H9 (cell line): ENCODE data around the gene SLC35E4. TPM values are rescaled to one million over a fixed set of nuclear protein-coding genes. Genes with fewer than 3 reads are reported as not detected.

Experiments
- DNase-seq: peaks from one replicate; pipeline ENCODE4 v3.0.0-alpha.2; 2017
- H2AFZ ChIP-seq: one replicate; pipeline ENCODE4 v1.6.1; 2013; ENCODE audit warnings: mild to moderate bottlenecking, low read length, control low read depth, moderate library complexity
- H2AK5ac ChIP-seq: 2 replicates; pipeline ENCODE4 v1.6.1; 2013; ENCODE audit warnings: low read length, control low read depth, mixed read lengths; ENCODE audit not compliant: insufficient read length
- H2BK120ac ChIP-seq: one replicate; pipeline ENCODE4 v1.6.1; 2013; ENCODE audit warnings: low read depth, mild to moderate bottlenecking, low read length, control low read depth, inconsistent platforms; ENCODE audit not compliant: poor library complexity, severe bottlenecking
- H2BK12ac ChIP-seq: 2 replicates; pipeline ENCODE4 v1.6.1; 2013; ENCODE audit warnings: low read length, control low read depth, mixed read lengths, low read depth; ENCODE audit not compliant: insufficient read length
- H2BK15ac ChIP-seq: 2 replicates; pipeline ENCODE4 v1.6.1; 2013; ENCODE audit warnings: low read depth, low read length, control low read depth
- H2BK20ac ChIP-seq: one replicate; pipeline ENCODE4 v1.6.1; 2013; ENCODE audit warnings: low read depth, mild to moderate bottlenecking, low read length, control low read depth, inconsistent platforms; ENCODE audit not compliant: poor library complexity, severe bottlenecking
- H2BK5ac ChIP-seq: 2 replicates; pipeline ENCODE4 v1.6.1; 2013; ENCODE audit warnings: low read length, control low read depth, mixed read lengths; ENCODE audit not compliant: insufficient read length
- H3K14ac ChIP-seq: 2 replicates; pipeline ENCODE4 v1.6.1; 2013; ENCODE audit warnings: low read length, control low read depth; ENCODE audit not compliant: insufficient read depth
- H3K18ac ChIP-seq: 2 replicates; pipeline ENCODE4 v1.6.1; 2013; ENCODE audit warnings: low read depth, mild to moderate bottlenecking, mixed read lengths, low read length, control low read depth; ENCODE audit not compliant: insufficient read length
- H3K23ac ChIP-seq: 2 replicates; pipeline ENCODE4 v1.6.1; 2013; ENCODE audit warnings: low read length, control low read depth, mixed read lengths, low read depth; ENCODE audit not compliant: insufficient read length
- H3K23me2 ChIP-seq: 2 replicates; pipeline ENCODE4 v1.6.1; 2013; ENCODE audit warnings: low read depth, mild to moderate bottlenecking, mixed read lengths, low read length, control low read depth; ENCODE audit not compliant: insufficient read length, poor library complexity, severe bottlenecking
- H3K27ac ChIP-seq: 2 replicates; pipeline ENCODE4 v1.5.1; 2013; ENCODE audit warnings: low read length, control low read depth, mixed read lengths, low read depth; ENCODE audit not compliant: insufficient read length
- H3K27me3 ChIP-seq: 2 replicates; pipeline ENCODE4 v1.6.1; 2013; ENCODE audit warnings: low read length, control low read depth, inconsistent platforms; ENCODE audit not compliant: insufficient read depth
- H3K4ac ChIP-seq: 2 replicates; pipeline ENCODE4 v1.6.1; 2013; ENCODE audit warnings: low read depth, mild to moderate bottlenecking, control low read depth, inconsistent platforms, low read length, moderate library complexity
- H3K4me1 ChIP-seq: 2 replicates; pipeline ENCODE4 v1.6.1; 2013; ENCODE audit warnings: low read length, control low read depth, inconsistent platforms; ENCODE audit not compliant: insufficient read depth
- H3K4me2 ChIP-seq: 2 replicates; pipeline ENCODE4 v1.6.1; 2013; ENCODE audit warnings: low read length, control low read depth, mixed read lengths; ENCODE audit not compliant: insufficient read length, insufficient read depth
- H3K56ac ChIP-seq: 2 replicates; pipeline ENCODE4 v1.6.1; 2013; ENCODE audit warnings: low read depth, mild to moderate bottlenecking, mixed read lengths, low read length, control low read depth; ENCODE audit not compliant: insufficient read length
- H3K79me1 ChIP-seq: 2 replicates; pipeline ENCODE4 v1.6.1; 2013; ENCODE audit warnings: low read depth, mild to moderate bottlenecking, moderate library complexity, low read length, control low read depth, inconsistent platforms; ENCODE audit not compliant: insufficient read depth, poor library complexity, severe bottlenecking
- H3K79me2 ChIP-seq: 2 replicates; pipeline ENCODE4 v1.6.1; 2013; ENCODE audit warnings: low read length, control low read depth, inconsistent platforms; ENCODE audit not compliant: insufficient read depth
- H3K9ac ChIP-seq: 2 replicates; pipeline ENCODE4 v1.6.1; 2013; ENCODE audit warnings: low read length, control low read depth, mixed read lengths; ENCODE audit not compliant: insufficient read length; ENCODE audit errors: extremely low read depth
- H3K9me3 ChIP-seq: one replicate; pipeline ENCODE4 v1.6.1; 2013; ENCODE audit warnings: low read depth, low read length, inconsistent platforms; ENCODE audit not compliant: control insufficient read depth
- H3T11ph ChIP-seq: one replicate; pipeline ENCODE4 v1.6.1; 2013; ENCODE audit warnings: mild to moderate bottlenecking, low read length, control low read depth, inconsistent platforms
- H4K20me1 ChIP-seq: one replicate; pipeline ENCODE4 v1.6.1; 2013; ENCODE audit not compliant: control insufficient read depth, insufficient read length, insufficient read depth
- H4K5ac ChIP-seq: 2 replicates; pipeline ENCODE4 v1.6.1; 2013; ENCODE audit warnings: low read depth, mild to moderate bottlenecking, mixed read lengths, low read length, control low read depth; ENCODE audit not compliant: insufficient read length
- H4K8ac ChIP-seq: replicated peaks from 2 replicates; pipeline ENCODE4 v1.6.1; 2013; ENCODE audit warnings: low read length, control low read depth, mixed read lengths, low read depth; ENCODE audit not compliant: insufficient read length
- H4K91ac ChIP-seq: 2 replicates; pipeline ENCODE4 v1.6.1; 2013; ENCODE audit warnings: low read depth, mild to moderate bottlenecking, moderate library complexity, mixed read lengths, low read length, control low read depth; ENCODE audit not compliant: insufficient read length
- H3K27ac Mint-ChIP-seq, 3 experiments: 2 replicates in 2 of 3; 3 replicates in 1 of 3; pipeline ENCODE4 v1.8.0; 2020 to 2021; ENCODE audit warnings: mixed read lengths in 3 of 3, mild to moderate bottlenecking in 1 of 3, moderate library complexity in 1 of 3
- H3K27me3 Mint-ChIP-seq: 2 replicates; pipeline ENCODE4 v1.8.0; 2021; ENCODE audit warnings: low read depth, mild to moderate bottlenecking, moderate library complexity, mixed read lengths
- H3K36me3 Mint-ChIP-seq, 3 experiments: 2 replicates in 2 of 3; 3 replicates in 1 of 3; pipeline ENCODE4 v1.8.0; 2020 to 2021; ENCODE audit warnings: low read depth in 3 of 3, mixed read lengths in 3 of 3; ENCODE audit not compliant: insufficient read depth in 1 of 3
- H3K4me1 Mint-ChIP-seq, 2 experiments: 2 replicates each; pipeline ENCODE4 v1.8.0; 2020; ENCODE audit warnings: mixed read lengths in 2 of 2
- H3K4me3 Mint-ChIP-seq, 2 experiments: 2 replicates in 1 of 2; 3 replicates in 1 of 2; pipeline ENCODE4 v1.8.0; 2020 to 2021; ENCODE audit warnings: mild to moderate bottlenecking in 2 of 2, mixed read lengths in 2 of 2, moderate library complexity in 1 of 2
- H3K9me3 Mint-ChIP-seq, 2 experiments: 2 replicates in 1 of 2; 3 replicates in 1 of 2; pipeline ENCODE4 v1.8.0; 2020; ENCODE audit warnings: mild to moderate bottlenecking in 2 of 2, mixed read lengths in 2 of 2, moderate library complexity in 1 of 2
- CTCF ChIP-seq: fragments of 200-600 bp; sonication (generic); conservative IDR thresholded peaks from 3 replicates; pipeline ENCODE4 v1.8.0; 2021; ENCODE audit warnings: antibody characterized with exemption, mild to moderate bottlenecking
- WGBS: extraction: QIAGEN DNeasy Blood & Tissue Kit; methylation state at CpG from one replicate; pipeline ENCODE4 v1.1.7; 2013; ENCODE audit warnings: missing lambda C conversion rate, low lambda C conversion rate, mixed read lengths; ENCODE audit not compliant: insufficient read length; ENCODE audit errors: extremely low coverage; 5-methylcytosine and 5-hydroxymethylcytosine counted together
- total RNA-seq: library from RNA; stranded (reverse); gene quantifications from 2 replicates; pipeline ENCODE4 v1.2.1, GENCODE V29; 2021

The SLC35E4 gene
- total RNA-seq, 1 experiment from 2014 or later = 3.7 TPM

GRCh38 chr22:30606455-30607299 is 28.9 kb upstream of the SLC35E4 start, which contains the start of gene TCN2:
TCN2 (plus strand) TSS chr22:30607174; CDS start chr22:30607332, 158 bp downstream.
- Histone ChIP-seq H3K4ac (no peak within 1 kb of the TSS), H2AK5ac (no peak within 1 kb of the TSS), H3K4me2 (peak within 1 kb of the TSS; percentile 82), H3K23me2 (peaks cover 6% of the 10 kb centered on the region), H3K79me1 (peaks cover 4% of the 10 kb centered on the region), H3K9ac (peak within 1 kb of the TSS; percentile 60), H3K14ac (peak within 1 kb of the TSS; percentile 30; the same call in 1 of the 2 replicates), H3K4me1 (0 out of 2 replicates have a peak, but pooled peaks cover 6% of the 10 kb centered on the region), H3K56ac (no peak within 1 kb of the TSS), H2BK12ac (no peak within 1 kb of the TSS), H3K79me2 (no peaks in the 10 kb centered on the region), H4K20me1 (no peaks in the 10 kb centered on the region), H3T11ph (no peak within 1 kb of the TSS), H2BK20ac (no peak within 1 kb of the TSS), H3K18ac (peak within 1 kb of the TSS; percentile 79), H2BK15ac (no peak within 1 kb of the TSS), H3K23ac (no peak within 1 kb of the TSS), H4K8ac (no peak within 1 kb of the TSS), H3K9me3 (no peaks in the 10 kb centered on the region), H2BK5ac (no peak within 1 kb of the TSS), H3K27me3 (no peaks in the 10 kb centered on the region), H4K91ac (no peak within 1 kb of the TSS), H3K27ac (peak within 1 kb of the TSS; percentile 49), H4K5ac (no peak within 1 kb of the TSS), H2BK120ac (no peak within 1 kb of the TSS), H2AFZ (no peak within 1 kb of the TSS)
- peaks cover 13 to 24% (median 22%) of the 10 kb centered on the region in 3 experiments; a peak in 6 of 7 replicates for H3K36me3 Mint-ChIP-seq
- no peaks in the 10 kb centered on the region for H3K27me3 Mint-ChIP-seq
- peaks cover 0 to 3% of the 10 kb centered on the region in 2 experiments; a peak in 2 of 5 replicates for H3K9me3 Mint-ChIP-seq
- peak within 1 kb of the TSS; percentile 98 to 100 (median 99) for H3K27ac Mint-ChIP-seq
- H3K4me1 Mint-ChIP-seq = peaks cover 40 to 49% of the 10 kb centered on the region in 2 experiments
- WGBS = no CpG with 5 or more reads among the region's 24 CpGs
- TF ChIP-seq CTCF = no peak
- H3K4me3 Mint-ChIP-seq = peak within 1 kb of the TSS; percentile 77 to 85
- peak; percentile 97 for DNase-seq
